HepG2 (cell line): ENCODE results near the gene CABLES1. TPM values are rescaled to one million over a fixed set of nuclear protein-coding genes. Genes with fewer than 3 reads are reported as not detected.

ENCODE experiments used
- ATAC-seq: fragments of 200-7000 bp; cut with Tn5 transposase; 3 replicates; pipeline ENCODE4 v1.9.1; 2020; ENCODE audit warnings: mild to moderate bottlenecking, moderate library complexity
- BruUV-seq: library from RNA; stranded (reverse); fragments of 400-500 nt; replicated peaks from 2 replicates; lab custom pipeline; 2021; lab: Mats Ljungman, UMichigan
- CTCF ChIA-PET: fragments of 300-600 bp; formaldehyde crosslinking; extraction: SDS; loops from one replicate; lab custom pipeline; 2021; ENCODE audit warnings: low total read pairs, inconsistent platforms, low intra/inter-chr PET ratio; lab: Yijun Ruan, JAX
- POLR2A ChIA-PET: fragments of 350-600 bp; sonication (Branson Sonifier 250); formaldehyde crosslinking; loops from one replicate; lab custom pipeline; 2020; ENCODE audit warnings: antibody characterized with exemption, inconsistent platforms; lab: Yijun Ruan, JAX
- DNase-seq: peaks from one replicate; pipeline ENCODE4 v3.0.0-alpha.2; 2015; ENCODE audit warnings: low spot score
- FAIRE-seq: peaks from 3 replicates; lab custom pipeline; 2011; peaks lifted over from hg19 to GRCh38; lab: Jason Lieb, UNC
- H2AFZ ChIP-seq: one replicate; pipeline ENCODE4 v1.6.1; 2011; ENCODE audit warnings: low read length, inconsistent platforms
- H3K27ac ChIP-seq: fragments of 300-600 bp; 3 replicates; pipeline ENCODE4 v1.8.0; 2011; ENCODE audit warnings: mixed run types, mild to moderate bottlenecking, mixed read lengths, low read length, inconsistent platforms; ENCODE audit not compliant: insufficient read depth; ENCODE audit errors: extremely low read length
- H3K27me3 ChIP-seq, 2 experiments: fragments of 200-600 bp in 1 of 2; 2 replicates in 1 of 2; 3 replicates in 1 of 2; pipeline versions ENCODE4 v1.6.0 to v1.8.0; 2011; ENCODE audit warnings: low read length in 2 of 2, mild to moderate bottlenecking in 2 of 2, moderate library complexity in 2 of 2, inconsistent platforms in 1 of 2; ENCODE audit not compliant: insufficient read depth in 2 of 2, control insufficient read depth in 1 of 2
- H3K36me3 ChIP-seq, 2 experiments: fragments of 200-600 bp in 1 of 2; replicated peaks in 1 of 2; 2 replicates in 1 of 2; 3 replicates in 1 of 2; pipeline versions ENCODE4 v1.5.1 to v1.8.0; 2011; ENCODE audit warnings: low read length in 2 of 2, inconsistent platforms in 1 of 2; ENCODE audit not compliant: insufficient read depth in 2 of 2, control insufficient read depth in 1 of 2
- H3K4me1 ChIP-seq: 2 replicates; pipeline ENCODE4 v1.5.1; 2012; ENCODE audit warnings: low read length, inconsistent platforms; ENCODE audit not compliant: insufficient read depth
- H3K4me2 ChIP-seq: 2 replicates; pipeline ENCODE4 v1.6.0; 2011; ENCODE audit warnings: low read depth, low read length, inconsistent platforms
- H3K4me3 ChIP-seq, 3 experiments: fragments of 200-600 bp in 1 of 3; sonication (generic), shearing (Covaris generic) in 1 of 3; replicated peaks in 1 of 3; 2 replicates each; pipeline ENCODE4 v1.5.1; 2011 to 2016; ENCODE audit warnings: low read length in 3 of 3, inconsistent platforms in 2 of 3, low read depth in 2 of 3, mild to moderate bottlenecking in 2 of 3, control low read depth in 1 of 3, mixed read lengths in 1 of 3; ENCODE audit not compliant: insufficient read depth in 1 of 3
- H3K79me2 ChIP-seq: one replicate; pipeline ENCODE4 v1.6.1; 2011; ENCODE audit warnings: low read length, inconsistent platforms; ENCODE audit not compliant: insufficient read depth
- H3K9ac ChIP-seq: 2 replicates; pipeline ENCODE4 v1.6.0; 2011; ENCODE audit warnings: mild to moderate bottlenecking, low read depth, low read length, inconsistent platforms; ENCODE audit not compliant: insufficient read depth
- H3K9me3 ChIP-seq: 2 replicates; pipeline ENCODE4 v1.5.1; 2012; ENCODE audit warnings: mild to moderate bottlenecking, low read length
- H4K20me1 ChIP-seq: 2 replicates; pipeline ENCODE4 v1.6.0; 2011; ENCODE audit warnings: inconsistent platforms, mild to moderate bottlenecking, low read length, moderate library complexity; ENCODE audit not compliant: insufficient read depth
- ARNT2 ChIP-seq: sonication (generic); formaldehyde crosslinking; IDR thresholded peaks from 2 replicates; pipeline ENCODE4 v1.8.0; 2022; ENCODE audit warnings: mild to moderate bottlenecking, low read depth, missing genetic modification reagents, moderate library complexity
- HNRNPH1 ChIP-seq: fragments of 200-400 bp; formaldehyde crosslinking; optimal IDR thresholded peaks from 2 replicates; pipeline ENCODE3; 2017; ENCODE audit warnings: mild to moderate bottlenecking, low read depth, low read length
- JUN ChIP-seq: sonication (generic); formaldehyde crosslinking; IDR thresholded peaks from 2 replicates; pipeline ENCODE4 v1.4.0; 2020; ENCODE audit warnings: mild to moderate bottlenecking, missing genetic modification reagents
- NBN ChIP-seq: fragments of 450-650 bp; conservative IDR thresholded peaks from 2 replicates; pipeline ENCODE4 v1.6.1; 2017
- NFE2L2 ChIP-seq: fragments of 150-350 bp; IDR thresholded peaks from 2 replicates; pipeline ENCODE4 v1.6.1; 2014; ENCODE audit warnings: low read length
- SAFB2 ChIP-seq: sonication (generic); formaldehyde crosslinking; IDR thresholded peaks from 2 replicates; pipeline ENCODE4 v1.5.1; 2020; ENCODE audit warnings: missing genetic modification reagents, low read depth, mild to moderate bottlenecking, borderline replicate concordance
- SOX13 ChIP-seq, 3 experiments: fragments of 450-650 bp in 1 of 3; sonication (generic) in 1 of 3; formaldehyde crosslinking in 1 of 3; IDR thresholded peaks in 2 of 3; conservative IDR thresholded peaks in 1 of 3; 2 replicates each; pipeline versions ENCODE4 v1.5.0 to v1.6.1; 2016 to 2020; ENCODE audit warnings: antibody characterized with exemption in 1 of 3, mild to moderate bottlenecking in 1 of 3, missing compliant biosample characterization in 1 of 3, missing genetic modification reagents in 1 of 3, moderate library complexity in 1 of 3
- ZNF251 ChIP-seq: sonication (generic); formaldehyde crosslinking; IDR thresholded peaks from 2 replicates; pipeline ENCODE4 v1.9.0; 2021; ENCODE audit warnings: mild to moderate bottlenecking, missing genetic modification reagents
- ZNF256 ChIP-seq: sonication (generic); formaldehyde crosslinking; conservative IDR thresholded peaks from 2 replicates; pipeline ENCODE4 v1.4.0; 2020; ENCODE audit warnings: missing genetic modification reagents
- ZNF468 ChIP-seq: sonication (generic); formaldehyde crosslinking; IDR thresholded peaks from 2 replicates; pipeline ENCODE4 v1.8.0; 2022; ENCODE audit warnings: mild to moderate bottlenecking, moderate library complexity, missing genetic modification reagents
- ZNF674 ChIP-seq: sonication (generic); formaldehyde crosslinking; IDR thresholded peaks from 2 replicates; pipeline ENCODE4 v1.5.0; 2020; ENCODE audit warnings: low read depth, mild to moderate bottlenecking, missing genetic modification reagents
- ZNF720 ChIP-seq: sonication (generic); formaldehyde crosslinking; IDR thresholded peaks from 2 replicates; pipeline ENCODE4 v1.4.0; 2020; ENCODE audit warnings: missing genetic modification reagents
- ZNF776 ChIP-seq: sonication (generic); formaldehyde crosslinking; IDR thresholded peaks from 2 replicates; pipeline ENCODE4 v1.4.0; 2020; ENCODE audit warnings: mild to moderate bottlenecking, missing genetic modification reagents
- WGBS: methylation state at CpG from one replicate; pipeline ENCODE4 v1.1.6; 2017; ENCODE audit warnings: low lambda C conversion rate; 5-methylcytosine and 5-hydroxymethylcytosine counted together
- in situ Hi-C: cut with HindIII; loops from 2 replicates; pipeline ENCODE4 v1.10.0; 2017; ENCODE audit warnings: low pct_unique_long_range_greater_than_20kb; ENCODE audit not compliant: extremely low pct_ligation_motif_present
- intact Hi-C: fragments of 100-400 bp; cut with micrococcal nuclease; formaldehyde crosslinking; loops from one replicate; pipeline ENCODE4 v1.10.0; 2022; ENCODE audit not compliant: unreplicated experiment
- polyA plus RNA-seq, 8 experiments: library from polyadenylated mRNA; depleted of rRNA in 3 of 8; stranded (reverse) in 7 of 8; unstranded in 1 of 8; fragments of >200 nt; fragmentation: Illumina TruSeq in 4 of 8; extraction: Trizol in 4 of 8; gene quantifications; 2 replicates each; pipeline versions ENCODE4 v1.2.1 to v1.2.3, GENCODE V29; 2011 to 2016; ENCODE audit warnings: low read depth in 4 of 8, missing spikeins in 1 of 8, mixed read lengths in 1 of 8; ENCODE audit not compliant: insufficient read depth in 1 of 8
- total RNA-seq, 5 experiments: library from RNA; depleted of rRNA; stranded (reverse); fragments of >200 nt; fragmentation: Illumina TruSeq; extraction: Trizol; gene quantifications; 2 replicates each; pipeline ENCODE4 v1.2.3, GENCODE V29; 2016; ENCODE audit warnings: low read depth in 1 of 5
- TF ChIP-seq, protein P1 (sequence below): sonication (generic); formaldehyde crosslinking; IDR thresholded peaks from 2 replicates; pipeline ENCODE4 v1.8.0; 2022; ENCODE audit warnings: low read depth, missing genetic modification reagents
- TF ChIP-seq, protein P2 (sequence below): sonication (generic); formaldehyde crosslinking; IDR thresholded peaks from 2 replicates; pipeline ENCODE4 v1.5.0; 2020; ENCODE audit warnings: mild to moderate bottlenecking, missing genetic modification reagents, borderline replicate concordance

The CABLES1 gene
- total and polyA plus RNA-seq, 2 of the 13 experiments (the other 11 are each of a cell fraction or from before 2014, with no cell fraction given), result 14.7 to 25.8 TPM

GRCh38 chr18:23141104-23141999 is 6.1 kb downstream of the CABLES1 start (continued):
- no peak for TF ChIP-seq SOX13 (IDR thresholded peaks at IDR 0.05)
- peak in 1 of 2 experiments; percentile 48; a peak in 2 of 4 replicates for TF ChIP-seq SOX13 (CRISPR knock-in tag; conservative IDR thresholded peaks at IDR 0.05 in 1 of 2, IDR thresholded peaks at IDR 0.05 in 1 of 2)
- TF ChIP-seq SAFB2, result no peak; the same call in 1 of the 2 replicates
- TF ChIP-seq ZNF251 (CRISPR knock-in tag), result no peak
- TF ChIP-seq NFE2L2, result peak; percentile 38; the same call in 1 of the 2 replicates

- no peaks in the 10 kb centered on the region for H3K9me3 ChIP-seq
- peaks cover 98% of the 10 kb centered on the region for H3K4me1 ChIP-seq
- no peaks in the 10 kb centered on the region; a peak in 1 of 5 replicates for H3K27me3 ChIP-seq
- peak; percentile 46 for ATAC-seq
- no peaks in the 10 kb centered on the region; a peak in 2 of 5 replicates for H3K36me3 ChIP-seq
- H3K4me2 ChIP-seq, result peak overlapping the region; percentile 85
- WGBS, result 25% methylated on average over 6 of the region's 6 CpGs
- POLR2A ChIA-PET, result interaction anchor here (1.0 to 3.1 kb wide), 11 partner anchors 8 to 295 kb away, joined by 3 to 14 read pairs (median 3); a partner anchor contains a TSS
- peak; percentile 86 for DNase-seq
- peak overlapping the region; percentile 96 for H3K27ac ChIP-seq
- in situ Hi-C loops, result no loop called here
- peaks cover 78% of the 10 kb centered on the region for H3K79me2 ChIP-seq
- no TSS peak for BruUV-seq
- peak overlapping the region in 2 of 3 experiments; percentile 5 to 57; a peak in 2 of 6 replicates for H3K4me3 ChIP-seq
- peak; percentile 56 for FAIRE-seq
- intact Hi-C loops, result no loop called here
- CTCF ChIA-PET, result no interaction called here
- H3K9ac ChIP-seq, result peak overlapping the region; percentile 76
- no peak overlapping the region for H2AFZ ChIP-seq
- H4K20me1 ChIP-seq, result no peaks in the 10 kb centered on the region
- TF ChIP-seq NBN (no peak), ZNF720 (no peak), ARNT2 (CRISPR knock-in tag) (no peak), JUN (CRISPR knock-in tag) (no peak), ZNF674 (CRISPR knock-in tag) (no peak), ZNF468 (no peak; the same call in 1 of the 2 replicates), ZNF776 (CRISPR knock-in tag) (no peak), ZNF256 (CRISPR knock-in tag) (no peak), HNRNPH1 (no peak)
- TF ChIP-seq, protein P1, sequence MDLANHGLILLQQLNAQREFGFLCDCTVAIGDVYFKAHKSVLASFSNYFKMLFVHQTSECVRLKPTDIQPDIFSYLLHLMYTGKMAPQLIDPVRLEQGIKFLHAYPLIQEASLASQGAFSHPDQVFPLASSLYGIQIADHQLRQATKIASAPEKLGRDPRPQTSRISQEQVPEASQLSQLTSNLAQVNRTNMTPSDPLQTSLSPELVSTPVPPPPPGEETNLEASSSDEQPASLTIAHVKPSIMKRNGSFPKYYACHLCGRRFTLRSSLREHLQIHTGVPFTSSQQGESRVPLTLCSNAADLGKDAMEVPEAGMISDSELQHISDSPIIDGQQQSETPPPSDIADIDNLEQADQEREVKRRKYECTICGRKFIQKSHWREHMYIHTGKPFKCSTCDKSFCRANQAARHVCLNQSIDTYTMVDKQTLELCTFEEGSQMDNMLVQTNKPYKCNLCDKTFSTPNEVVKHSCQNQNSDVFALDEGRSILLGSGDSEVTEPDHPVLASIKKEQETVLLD, result no peak
- TF ChIP-seq, protein P2, sequence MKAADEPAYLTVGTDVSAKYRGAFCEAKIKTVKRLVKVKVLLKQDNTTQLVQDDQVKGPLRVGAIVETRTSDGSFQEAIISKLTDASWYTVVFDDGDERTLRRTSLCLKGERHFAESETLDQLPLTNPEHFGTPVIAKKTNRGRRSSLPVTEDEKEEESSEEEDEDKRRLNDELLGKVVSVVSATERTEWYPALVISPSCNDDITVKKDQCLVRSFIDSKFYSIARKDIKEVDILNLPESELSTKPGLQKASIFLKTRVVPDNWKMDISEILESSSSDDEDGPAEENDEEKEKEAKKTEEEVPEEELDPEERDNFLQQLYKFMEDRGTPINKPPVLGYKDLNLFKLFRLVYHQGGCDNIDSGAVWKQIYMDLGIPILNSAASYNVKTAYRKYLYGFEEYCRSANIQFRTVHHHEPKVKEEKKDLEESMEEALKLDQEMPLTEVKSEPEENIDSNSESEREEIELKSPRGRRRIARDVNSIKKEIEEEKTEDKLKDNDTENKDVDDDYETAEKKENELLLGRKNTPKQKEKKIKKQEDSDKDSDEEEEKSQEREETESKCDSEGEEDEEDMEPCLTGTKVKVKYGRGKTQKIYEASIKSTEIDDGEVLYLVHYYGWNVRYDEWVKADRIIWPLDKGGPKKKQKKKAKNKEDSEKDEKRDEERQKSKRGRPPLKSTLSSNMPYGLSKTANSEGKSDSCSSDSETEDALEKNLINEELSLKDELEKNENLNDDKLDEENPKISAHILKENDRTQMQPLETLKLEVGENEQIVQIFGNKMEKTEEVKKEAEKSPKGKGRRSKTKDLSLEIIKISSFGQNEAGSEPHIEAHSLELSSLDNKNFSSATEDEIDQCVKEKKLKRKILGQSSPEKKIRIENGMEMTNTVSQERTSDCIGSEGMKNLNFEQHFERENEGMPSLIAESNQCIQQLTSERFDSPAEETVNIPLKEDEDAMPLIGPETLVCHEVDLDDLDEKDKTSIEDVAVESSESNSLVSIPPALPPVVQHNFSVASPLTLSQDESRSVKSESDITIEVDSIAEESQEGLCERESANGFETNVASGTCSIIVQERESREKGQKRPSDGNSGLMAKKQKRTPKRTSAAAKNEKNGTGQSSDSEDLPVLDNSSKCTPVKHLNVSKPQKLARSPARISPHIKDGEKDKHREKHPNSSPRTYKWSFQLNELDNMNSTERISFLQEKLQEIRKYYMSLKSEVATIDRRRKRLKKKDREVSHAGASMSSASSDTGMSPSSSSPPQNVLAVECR (CRISPR knock-in tag), result no peak
Measured at GRCh38 chr18:23142251-23142929, 7.1 kb downstream of the CABLES1 start.
